Eye (tissue), 1 donor: Measurements from ENCODE around the gene ETFA.

Source experiments
- DNase-seq: peaks from one replicate; pipeline ENCODE4 v3.0.0-alpha.2; 2015

Gene ETFA

DNA sequence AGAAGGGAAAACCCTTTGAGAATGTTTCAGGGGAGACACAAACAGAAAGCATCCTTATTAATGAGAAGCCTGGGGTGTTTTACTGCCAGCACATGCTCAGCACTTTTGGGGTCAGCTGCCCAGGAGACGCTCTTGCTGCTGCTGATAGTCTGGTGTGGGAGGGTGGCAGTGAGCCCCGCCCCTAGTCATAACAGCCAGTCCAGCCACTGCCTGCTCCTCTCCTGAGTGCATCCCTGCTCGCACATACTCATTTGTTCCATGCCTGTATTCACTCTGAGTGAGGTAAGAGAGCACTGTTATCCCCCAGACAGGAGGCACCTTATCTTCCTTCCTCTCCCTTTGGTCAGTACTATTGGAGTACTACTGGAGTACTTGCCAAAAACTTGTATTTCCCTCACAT lies 101.3 kb downstream of the ETFA start:
- no peak for DNase-seq

DNA sequence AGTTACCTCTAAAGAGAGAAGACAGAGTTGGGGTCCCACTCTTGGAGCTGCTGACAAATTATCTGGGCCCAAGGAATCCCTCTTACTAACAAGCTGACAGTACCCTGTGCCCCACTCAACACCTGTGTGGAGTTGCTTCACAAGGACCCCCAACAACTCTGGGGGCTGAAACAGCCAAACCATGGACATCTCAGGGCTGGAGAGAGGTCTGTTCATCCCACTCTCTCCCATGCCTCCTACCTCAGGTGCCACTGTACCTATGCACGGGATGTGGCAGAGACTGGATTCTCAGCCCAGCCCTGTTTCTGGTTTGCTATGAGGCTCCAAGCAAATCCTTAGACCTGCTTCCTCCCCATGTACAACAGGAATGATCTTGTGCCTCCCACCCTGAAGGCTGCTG lies 101.7 kb downstream of the ETFA start:
- DNase-seq = no peak

DNA sequence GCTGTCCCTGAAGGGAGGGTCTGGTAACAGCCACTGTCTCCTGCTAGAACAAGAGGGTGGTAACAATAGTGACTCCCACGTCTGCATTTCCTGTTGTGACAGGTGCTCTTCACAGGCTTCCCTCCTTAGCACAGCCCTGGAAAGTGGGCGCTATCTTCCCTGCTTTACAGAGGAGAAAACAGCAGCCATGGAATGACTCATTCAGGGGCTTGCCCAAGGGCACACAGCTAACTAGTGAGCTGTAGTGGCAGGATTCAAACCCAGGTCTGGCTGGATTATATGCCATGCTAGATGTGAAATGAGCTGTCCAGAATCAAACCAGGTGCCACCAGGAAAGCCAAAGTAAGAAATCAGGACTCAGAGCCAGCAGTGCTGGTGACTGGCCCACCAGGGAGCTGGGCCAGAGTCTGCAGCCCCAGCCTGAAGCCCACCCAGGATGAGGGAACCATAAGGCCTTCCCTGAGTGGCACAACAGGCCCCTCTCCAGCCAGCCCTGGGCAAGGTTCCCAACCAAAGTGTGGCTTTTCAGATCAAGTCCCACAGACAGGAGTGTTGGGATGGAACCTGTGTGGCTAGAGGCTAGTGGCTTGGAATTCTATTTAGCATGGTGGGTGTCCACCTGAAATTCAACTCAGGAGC lies 102.4 kb downstream of the ETFA start:
- DNase-seq = no peak

DNA sequence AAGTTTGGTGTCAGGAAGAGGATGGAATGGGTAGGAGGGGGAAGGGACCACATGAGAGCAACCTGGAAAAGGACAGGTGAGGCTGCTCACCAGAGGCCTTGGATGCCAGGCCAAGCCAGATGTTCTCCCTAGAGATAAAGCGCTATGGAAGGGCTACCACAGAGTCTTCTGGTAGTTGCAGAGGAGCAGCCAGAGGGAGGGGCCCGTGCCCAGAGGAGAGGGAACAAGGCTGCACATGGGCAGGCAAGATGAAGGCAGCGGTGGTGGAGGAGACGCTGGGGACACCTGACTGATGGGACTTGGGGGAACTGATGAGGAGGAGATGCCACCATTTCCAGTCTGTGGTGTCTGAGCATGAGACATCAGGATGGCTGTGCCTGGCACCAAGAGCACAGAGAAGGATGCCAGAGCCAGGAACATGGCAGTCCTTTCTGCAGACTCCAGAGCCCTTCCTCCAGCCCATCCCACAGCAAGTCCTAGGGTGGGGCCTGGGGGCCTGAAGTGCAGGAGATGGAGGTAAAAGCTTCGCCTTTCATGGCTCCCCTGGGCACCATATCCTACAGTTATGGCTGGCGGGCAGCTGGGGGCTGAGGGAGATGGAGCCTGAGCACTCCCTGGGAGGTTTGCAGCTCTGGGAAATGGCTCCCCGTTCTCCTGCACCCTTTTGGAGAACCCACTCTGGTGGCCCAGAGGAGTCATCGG lies 103.0 kb downstream of the ETFA start:
- DNase-seq = no peak

DNA sequence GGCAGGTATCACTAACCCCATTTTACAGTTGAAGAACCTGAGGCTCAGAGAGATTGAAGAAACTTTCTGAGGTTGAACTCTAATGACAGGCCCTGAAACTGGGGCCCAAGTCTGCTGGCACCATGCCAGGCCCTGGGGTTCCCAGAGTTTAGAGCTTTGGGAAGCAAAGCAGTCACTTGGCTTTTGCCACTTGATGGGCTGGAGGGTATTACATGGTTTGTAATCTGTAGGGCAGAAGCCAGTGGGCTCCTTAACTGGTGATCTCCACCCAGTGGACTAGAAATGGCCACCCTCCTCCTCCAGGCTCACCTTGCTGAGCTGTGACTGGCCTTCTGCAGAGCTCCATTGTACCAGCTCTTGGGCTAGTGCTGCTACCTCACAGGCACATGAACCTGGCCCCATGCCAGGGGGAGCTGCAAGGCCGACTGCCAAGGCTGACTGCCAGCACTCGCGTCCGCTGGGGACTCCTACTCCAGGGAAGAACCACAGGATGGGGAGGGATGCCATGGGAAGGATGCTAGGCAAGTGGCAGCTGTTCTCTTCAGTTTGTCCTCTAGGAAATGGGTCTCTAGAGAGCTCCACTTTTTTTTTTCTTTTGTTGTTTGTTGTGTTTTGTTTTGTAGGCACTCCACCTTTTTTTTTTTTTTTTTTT lies 104.8 kb downstream of the ETFA start:
- peak; percentile 54 for DNase-seq

DNA sequence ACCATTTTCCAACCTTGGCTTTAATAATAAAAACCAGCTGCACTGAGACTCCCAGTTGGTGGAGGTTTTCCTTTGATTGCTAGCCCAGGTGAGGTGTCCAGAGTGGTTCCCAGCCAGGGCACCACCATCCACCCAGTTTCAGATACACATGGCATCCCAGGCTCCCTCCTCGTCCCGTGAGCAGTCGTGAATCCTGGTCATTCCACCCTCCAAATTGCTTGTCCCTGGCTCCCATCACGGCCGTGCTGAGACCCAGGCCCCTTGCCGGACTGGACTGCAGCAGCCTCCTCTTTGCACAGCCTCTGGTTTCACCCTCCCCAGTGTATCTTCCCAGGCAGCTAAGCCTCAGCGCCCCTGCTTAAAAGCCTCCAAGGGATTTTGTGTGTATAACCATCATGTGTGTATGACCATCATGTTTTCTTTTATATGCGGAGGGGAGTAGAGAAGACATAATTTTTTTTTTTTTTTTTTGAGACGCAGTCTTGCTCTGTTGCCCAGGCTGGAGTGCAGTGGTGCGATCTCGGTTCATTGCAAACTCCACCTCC lies 106.3 kb downstream of the ETFA start:
- DNase-seq = no peak

DNA sequence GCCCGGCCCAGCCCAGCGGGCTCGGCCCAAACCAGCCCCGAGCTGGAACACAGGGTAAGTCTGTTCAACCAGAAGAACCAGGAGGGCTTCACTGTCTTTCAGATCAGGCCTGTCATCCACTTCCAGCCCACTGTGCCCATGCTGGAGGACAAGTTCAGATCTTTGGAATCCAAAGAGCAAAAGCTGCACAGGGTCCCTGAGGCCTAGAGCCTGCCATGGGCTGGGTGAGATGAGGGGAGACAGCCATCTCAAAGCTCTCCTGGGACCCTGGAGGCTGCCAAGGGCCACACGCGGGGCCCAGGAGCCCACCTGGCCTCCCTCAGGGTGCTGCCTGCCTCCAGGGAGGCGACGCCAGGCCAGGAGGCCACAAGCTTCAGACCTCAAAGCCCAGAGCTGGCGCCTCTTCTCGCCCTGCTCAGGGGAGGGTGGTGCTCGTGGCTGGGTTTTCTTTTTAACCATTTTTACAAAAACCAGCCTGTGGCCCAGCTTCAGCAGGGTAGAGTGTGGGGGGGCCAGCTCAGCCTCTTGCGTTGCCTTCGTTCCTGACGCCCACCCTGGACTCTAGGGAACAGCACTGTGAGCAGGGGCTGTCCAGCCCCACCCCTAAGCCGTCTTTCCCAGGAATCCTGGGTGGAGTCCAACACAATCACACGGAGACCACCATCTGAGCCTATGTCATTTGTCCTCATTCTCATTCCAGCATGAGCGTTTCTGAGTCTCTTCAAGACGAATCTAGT lies 107.0 kb downstream of the ETFA start:
- DNase-seq = no peak

DNA sequence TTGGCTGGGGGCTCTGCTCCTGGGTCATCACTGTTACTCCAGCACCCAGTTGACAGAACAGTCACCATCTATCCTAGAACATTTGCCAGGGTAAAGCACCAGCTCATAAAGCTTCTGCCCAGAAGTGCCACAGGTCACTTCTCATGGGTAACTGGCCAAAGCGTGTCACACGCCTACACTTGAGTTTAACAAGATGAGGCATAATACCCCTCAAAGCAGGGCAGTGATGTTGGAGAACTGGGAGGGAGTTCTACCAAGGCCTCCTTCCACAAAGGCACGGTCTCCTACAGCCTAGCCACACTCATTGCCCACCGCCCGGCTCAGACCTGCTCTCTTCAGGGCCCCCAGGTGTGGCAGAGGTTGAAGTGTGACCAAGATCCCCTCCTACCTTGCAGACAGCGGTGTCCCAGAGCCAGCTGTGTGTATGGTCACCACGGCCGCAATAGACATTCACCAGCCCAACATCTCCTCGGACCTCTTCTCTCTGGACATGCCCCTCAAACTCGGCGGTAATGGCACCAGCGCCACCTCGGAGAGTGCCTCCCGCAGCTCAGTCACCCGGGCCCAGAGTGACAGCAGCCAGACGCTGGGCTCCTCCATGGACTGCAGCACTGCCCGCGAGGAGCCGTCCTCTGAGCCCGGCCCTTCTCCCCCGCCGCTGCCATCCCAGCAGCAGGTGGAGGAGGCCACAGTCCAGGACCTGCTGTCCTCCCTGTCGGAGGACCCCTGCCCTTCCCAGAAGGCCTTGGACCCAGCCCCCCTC lies 107.7 kb downstream of the ETFA start:
- no peak for DNase-seq

DNA sequence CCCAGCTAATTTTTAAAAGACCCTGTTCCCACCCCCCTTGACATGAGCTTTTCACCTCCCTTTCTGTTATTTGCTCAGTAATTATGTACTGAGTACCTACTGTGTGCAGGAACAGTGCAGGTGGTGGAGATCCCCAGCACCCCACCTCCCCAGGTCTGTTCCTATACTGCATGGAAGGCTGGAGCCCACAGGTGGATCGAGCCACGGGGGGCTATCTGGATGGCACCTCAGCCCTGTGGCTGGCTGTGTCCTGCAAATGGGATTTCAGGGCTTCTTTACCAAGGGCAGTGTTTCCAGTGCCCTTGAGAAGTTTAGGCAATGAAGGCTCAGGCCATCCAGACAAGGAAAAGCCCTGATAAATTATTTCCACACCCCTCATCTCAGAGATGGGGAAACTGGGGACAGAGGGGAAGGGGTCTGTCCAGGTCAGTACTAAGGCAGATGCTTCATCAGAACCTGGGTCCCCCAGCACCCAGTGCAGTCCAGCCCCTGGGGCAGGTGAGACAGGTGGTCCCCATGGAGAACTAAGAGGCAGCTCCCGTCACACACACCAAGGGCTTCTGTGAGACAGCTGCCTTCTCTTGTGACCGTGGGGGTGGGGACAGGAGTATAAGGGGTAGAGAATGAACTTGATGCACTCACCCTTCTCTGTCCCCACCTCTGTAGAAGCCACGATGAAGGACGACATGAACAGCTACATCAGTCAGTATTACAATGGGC lies 109.6 kb downstream of the ETFA start:
- DNase-seq = no peak

DNA sequence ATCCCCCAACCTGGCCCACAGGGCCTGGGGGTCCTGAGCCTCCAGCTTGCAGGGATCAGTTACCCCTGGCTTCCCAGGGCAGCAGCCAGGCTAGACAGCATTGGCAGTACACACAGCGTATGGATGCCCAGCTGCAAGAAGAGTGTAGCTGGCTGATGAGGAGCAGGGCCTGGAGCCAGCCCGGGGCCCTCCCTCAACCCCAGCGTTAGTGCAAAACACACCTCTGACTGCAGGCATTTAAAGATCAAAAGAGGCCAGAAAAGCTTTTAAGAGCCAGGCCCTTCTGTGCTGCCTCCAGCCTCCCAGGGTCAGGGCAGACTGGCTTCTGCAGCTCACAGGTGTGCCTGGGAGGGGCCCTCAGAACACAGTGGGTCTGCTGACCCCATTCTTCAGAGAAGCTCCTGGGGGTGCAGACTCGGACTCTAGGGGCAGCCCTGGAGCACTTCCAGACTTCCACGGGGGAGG lies 110.6 kb downstream of the ETFA start:
- no peak for DNase-seq

DNA sequence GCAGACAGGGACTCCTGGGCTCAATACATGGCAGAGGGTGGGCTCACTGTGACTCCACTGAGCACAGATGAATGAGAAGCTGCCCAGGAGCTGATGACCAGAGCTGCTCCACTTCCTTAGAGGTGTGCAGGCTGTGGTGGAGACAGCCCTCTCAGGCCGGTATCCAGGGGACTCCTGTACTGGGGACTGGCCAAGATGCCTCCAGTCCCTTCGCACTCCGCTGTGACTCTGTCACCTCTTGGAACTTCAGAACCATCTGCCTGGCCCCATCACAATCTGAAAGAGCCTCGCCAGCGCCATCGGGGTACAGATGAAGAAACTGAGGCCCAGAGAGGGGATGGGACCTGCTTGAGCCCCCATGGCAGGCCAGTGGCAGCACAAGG lies 111.2 kb downstream of the ETFA start:
- no peak for DNase-seq

DNA sequence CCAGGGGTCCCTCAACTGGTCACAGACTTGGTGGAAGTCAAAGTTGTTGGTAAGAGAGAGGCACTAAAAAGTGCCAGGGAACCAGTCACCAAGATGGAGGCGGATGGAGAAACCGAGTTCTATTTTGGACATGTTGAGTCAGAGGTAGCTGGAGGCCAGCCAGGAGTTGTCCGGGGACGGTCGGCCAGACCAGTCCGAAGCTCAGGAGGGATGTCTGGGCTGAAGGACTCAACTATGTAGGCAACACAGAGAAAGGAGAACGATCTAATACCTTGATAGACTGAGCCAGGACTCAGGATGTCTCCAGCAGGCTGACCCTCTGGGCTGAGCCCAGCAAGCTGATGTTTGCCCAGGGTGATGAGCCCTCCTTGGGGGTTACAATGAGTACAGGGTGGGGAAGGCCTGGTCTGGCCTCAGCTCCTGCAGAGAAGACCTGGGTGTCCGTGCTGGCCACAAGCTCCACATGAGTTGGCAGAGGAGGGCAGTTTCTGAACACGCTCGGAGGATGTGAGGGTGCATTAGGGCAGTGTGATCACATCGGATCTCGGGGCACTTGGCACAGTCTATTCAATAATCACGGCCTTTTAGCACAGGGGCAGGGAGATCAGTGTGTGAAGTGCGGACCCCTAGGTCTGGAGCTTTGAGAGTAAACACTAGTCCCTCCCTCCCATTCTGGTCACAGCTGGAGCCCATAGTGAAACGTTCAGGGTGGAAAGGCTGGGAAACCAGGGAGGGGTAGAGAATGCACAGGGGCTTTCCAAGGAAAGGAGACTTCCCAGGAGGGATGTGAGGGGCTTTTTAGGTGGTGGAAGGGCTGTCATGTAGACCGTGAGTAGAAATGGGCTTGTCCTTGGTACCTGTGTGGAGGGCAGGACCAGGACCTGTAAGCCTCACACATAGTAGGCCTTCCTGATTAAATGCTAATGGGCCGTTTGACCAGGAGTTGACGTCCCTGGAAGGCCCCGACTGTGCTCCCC lies 111.9 kb downstream of the ETFA start:
- DNase-seq = no peak

DNA sequence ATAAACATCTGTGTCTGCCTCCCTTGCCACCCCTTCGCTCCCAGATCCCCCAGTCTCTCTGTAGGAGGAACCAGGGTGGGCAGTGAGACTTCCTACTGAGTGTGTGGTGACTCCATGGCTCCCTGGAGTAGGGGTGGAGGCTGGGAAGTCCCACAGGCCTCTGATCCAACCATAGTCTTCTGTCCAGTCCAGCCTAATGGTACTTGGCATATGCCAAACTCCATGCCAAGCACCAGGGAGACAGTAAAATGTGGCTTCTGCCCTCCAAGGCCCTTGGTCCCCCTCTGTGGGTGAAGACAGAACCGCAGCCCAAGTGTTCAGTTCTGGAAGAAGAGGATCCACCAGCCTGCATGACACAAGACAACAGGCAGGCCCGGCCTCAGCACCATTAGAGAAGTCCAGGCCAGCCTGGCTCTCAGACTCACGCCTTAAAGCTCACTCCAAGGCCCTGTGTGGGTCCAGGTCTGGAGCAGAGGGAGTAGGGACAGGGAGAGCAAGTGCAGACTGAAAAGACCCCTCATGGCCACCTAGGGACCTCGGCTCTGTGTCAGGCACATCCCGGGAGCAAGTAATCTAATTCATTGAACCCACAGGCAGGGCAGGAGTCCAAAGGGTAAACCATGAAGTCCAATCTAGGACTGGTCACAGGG lies 112.7 kb downstream of the ETFA start:
- no peak for DNase-seq

DNA sequence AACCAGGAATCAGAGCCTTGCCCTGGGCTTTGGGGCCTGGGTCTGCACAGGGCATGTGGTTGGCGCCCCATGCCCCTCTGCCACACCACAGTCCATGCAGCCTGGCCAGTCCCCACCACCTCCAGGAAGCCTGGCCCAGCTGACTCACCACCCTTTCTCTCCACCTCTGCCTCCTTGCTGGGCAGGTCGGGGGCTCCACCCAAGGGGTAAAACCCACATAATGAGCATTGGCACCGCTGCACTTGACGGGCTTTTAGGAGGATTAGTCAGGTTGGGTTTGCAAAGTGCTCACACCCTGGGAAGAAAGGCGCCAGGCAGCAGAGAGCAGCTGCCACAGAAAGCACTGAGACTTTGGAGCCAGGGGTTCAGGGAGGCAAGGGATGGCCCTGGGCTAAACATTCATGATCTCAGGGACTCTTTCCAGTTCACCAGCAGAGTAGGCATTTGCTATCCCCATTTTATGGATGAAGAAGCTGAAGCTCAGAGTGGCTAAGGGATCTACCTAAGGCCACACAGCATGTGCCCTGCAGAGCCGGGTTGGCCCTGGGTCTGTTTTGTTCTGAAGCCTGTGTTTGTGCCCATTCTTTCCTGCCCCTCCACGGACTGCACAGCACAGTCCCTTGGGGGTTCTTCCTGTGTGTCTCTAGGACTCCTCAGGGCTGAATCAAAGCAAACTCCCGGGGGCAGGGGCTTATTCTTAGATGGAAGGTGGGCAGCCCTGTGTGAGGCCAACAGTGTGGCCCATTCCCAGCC lies 113.4 kb downstream of the ETFA start:
- DNase-seq = no peak

DNA sequence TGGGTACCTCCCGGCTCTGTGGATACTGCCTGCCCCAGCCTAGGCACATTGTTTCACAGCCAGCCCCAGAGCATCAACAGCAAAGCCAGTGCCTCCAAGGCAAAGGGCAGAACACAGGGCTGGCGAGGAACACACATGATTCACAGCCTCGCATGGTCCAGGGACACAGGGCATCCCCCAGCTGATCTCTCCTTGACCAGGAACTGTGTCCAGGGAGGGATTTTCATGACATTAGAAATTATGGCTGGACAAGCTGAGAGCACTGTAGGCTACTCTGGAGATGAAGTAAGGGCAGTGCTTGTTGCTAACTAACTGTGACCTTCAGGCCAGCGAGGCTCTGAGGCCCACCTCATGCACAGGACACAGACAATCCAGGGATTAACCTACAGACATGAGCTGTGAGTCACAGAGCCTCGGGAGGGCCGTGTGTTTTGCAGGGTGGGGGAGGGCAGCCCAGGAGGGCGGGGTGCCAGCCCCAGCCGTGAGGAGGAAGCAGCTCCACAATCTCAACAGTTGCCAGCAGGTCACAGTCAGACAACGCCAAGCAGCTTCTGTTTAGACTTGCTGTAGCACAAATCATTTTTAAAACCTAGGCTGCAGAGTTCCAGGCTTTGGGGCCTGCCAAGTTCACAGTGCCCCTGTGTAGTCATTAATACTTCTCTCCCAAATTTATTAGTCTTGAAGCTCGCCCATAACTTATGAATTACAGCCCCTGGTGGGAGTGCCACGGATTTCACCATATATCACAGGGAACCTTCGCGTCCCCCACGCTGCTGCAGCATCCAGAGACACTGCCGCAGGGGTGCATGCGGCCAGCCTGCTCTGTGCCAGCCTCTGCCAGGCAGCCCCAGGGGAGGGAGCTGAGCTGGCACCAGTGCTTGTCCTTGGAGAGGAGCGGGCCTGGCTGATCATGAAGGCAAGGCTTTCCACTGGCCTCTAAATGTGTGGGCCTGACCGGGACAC lies 114.7 kb downstream of the ETFA start:
- DNase-seq = no peak

DNA sequence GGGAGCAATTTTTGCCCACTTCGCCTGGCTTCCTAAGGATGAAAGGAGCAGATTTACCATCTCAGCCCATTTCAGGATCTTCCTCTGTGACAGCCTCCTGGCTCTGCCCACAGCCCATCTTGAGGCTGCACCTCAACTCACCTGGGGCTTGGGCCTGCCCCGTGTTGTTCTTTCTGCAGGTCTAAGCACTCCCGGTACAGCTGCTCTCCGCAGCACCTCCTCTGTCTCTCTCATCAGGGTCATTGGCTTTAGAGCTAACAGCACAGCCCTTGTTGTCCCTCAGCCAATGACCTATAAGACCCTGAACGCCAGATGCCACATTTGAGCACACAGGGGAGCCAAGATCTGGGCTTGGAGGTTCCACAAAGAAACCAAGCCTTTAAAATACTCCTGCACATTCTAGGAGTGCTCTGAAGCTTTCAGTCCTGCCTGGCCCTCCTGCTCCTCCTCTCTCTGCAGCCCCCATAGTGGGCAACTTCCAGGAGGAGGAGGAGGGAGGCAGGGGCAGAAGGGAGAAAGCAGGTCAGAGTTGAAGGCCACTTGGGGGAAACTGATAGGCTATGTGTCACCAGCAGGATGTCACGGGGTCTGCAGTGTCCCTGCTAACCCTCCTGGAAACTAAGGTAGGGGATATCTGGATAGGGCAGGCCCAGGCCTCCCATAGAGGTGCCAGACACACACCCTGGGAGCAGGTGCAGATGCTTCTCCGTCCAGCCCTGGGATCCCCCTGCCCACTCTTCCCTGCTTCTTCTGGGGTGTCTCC lies 115.6 kb downstream of the ETFA start:
- DNase-seq = no peak

DNA sequence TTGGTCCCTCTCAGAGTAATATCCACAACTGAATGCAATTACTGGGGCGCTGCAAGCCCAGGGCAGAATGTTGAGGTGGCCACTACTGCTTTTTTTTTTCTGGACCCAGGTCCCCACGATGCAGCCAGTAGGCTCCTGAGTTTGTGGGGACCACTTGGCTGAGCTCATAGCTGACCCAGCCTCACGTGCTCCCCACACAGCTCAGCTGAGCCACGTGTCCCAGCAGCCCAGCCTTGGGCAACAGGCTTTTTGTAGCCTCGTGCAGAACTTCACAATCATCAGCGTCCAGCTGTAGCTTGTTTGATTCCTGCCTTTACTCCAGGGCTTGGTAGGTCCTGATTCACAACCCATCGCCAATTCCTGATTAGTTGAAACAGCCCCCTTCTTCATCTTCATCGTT lies 117.3 kb downstream of the ETFA start:
- DNase-seq = no peak
